GM23338 (cell line): ENCODE results near the gene FASN. TPM values are rescaled to one million over a fixed set of nuclear protein-coding genes. Genes with fewer than 3 reads are reported as not detected.

Source experiments
- ATAC-seq: fragments of 200-7000 bp; cut with Tn5 transposase; 3 replicates; pipeline ENCODE4 v1.9.1; 2020
- DNase-seq: peaks from one replicate; pipeline ENCODE4 v3.0.0-alpha.2; 2015; ENCODE audit warnings: low spot score
- H2AFZ ChIP-seq: fragments of 200-600 bp; sonication (generic); 2 replicates; pipeline ENCODE4 v1.8.0; 2016; ENCODE audit warnings: antibody characterized with exemption, mild to moderate bottlenecking, moderate library complexity
- H3F3A ChIP-seq: fragments of 200-600 bp; sonication (generic); replicated peaks from 2 replicates; pipeline ENCODE4 v1.8.0; 2017; ENCODE audit warnings: antibody characterized with exemption, mixed run types, low read depth
- H3K27ac ChIP-seq: fragments of 200-600 bp; sonication (generic); 2 replicates; pipeline ENCODE4 v1.6.1; 2016; ENCODE audit warnings: low read depth
- H3K27me3 ChIP-seq: fragments of 200-600 bp; sonication (generic); 2 replicates; pipeline ENCODE4 v1.8.0; 2016; ENCODE audit warnings: mild to moderate bottlenecking, mixed run types, moderate library complexity; ENCODE audit not compliant: insufficient read depth
- H3K36me3 ChIP-seq: fragments of 200-600 bp; sonication (generic); 2 replicates; pipeline ENCODE4 v1.8.0; 2016; ENCODE audit warnings: mild to moderate bottlenecking; ENCODE audit not compliant: insufficient read depth
- H3K4me1 ChIP-seq: fragments of 200-600 bp; sonication (generic); 2 replicates; pipeline ENCODE4 v1.8.0; 2016; ENCODE audit warnings: mild to moderate bottlenecking, moderate library complexity; ENCODE audit not compliant: insufficient read depth
- H3K4me2 ChIP-seq: fragments of 200-600 bp; sonication (generic); 2 replicates; pipeline ENCODE4 v1.7.1; 2017; ENCODE audit warnings: mixed run types
- H3K4me3 ChIP-seq: fragments of 200-600 bp; sonication (generic); 2 replicates; pipeline ENCODE4 v1.6.1; 2016; ENCODE audit warnings: mixed run types
- H3K79me2 ChIP-seq: fragments of 200-600 bp; sonication (generic); replicated peaks from 2 replicates; pipeline ENCODE4 v1.8.0; 2017; ENCODE audit warnings: mild to moderate bottlenecking; ENCODE audit not compliant: insufficient read depth
- H3K9me2 ChIP-seq: fragments of 200-600 bp; sonication (generic); 2 replicates; pipeline ENCODE4 v1.8.0; 2017; ENCODE audit not compliant: insufficient read depth
- H4K20me1 ChIP-seq: fragments of 200-600 bp; sonication (generic); replicated peaks from 2 replicates; pipeline ENCODE4 v1.8.0; 2017; ENCODE audit warnings: mild to moderate bottlenecking; ENCODE audit not compliant: insufficient read depth
- H3K27ac Mint-ChIP-seq: 2 replicates; pipeline ENCODE4 v1.8.0; 2020; ENCODE audit warnings: inconsistent platforms, mild to moderate bottlenecking, moderate library complexity, mixed read lengths
- H3K27me3 Mint-ChIP-seq: 3 replicates; pipeline ENCODE4 v1.8.0; 2022; ENCODE audit warnings: low read depth, mild to moderate bottlenecking, moderate library complexity, mixed read lengths, inconsistent platforms; ENCODE audit not compliant: insufficient read depth, poor library complexity
- H3K36me3 Mint-ChIP-seq: 3 replicates; pipeline ENCODE4 v1.8.0; 2021; ENCODE audit warnings: low read depth, mild to moderate bottlenecking, inconsistent platforms, moderate library complexity, mixed read lengths
- H3K4me1 Mint-ChIP-seq: 3 replicates; pipeline ENCODE4 v1.8.0; 2020; ENCODE audit warnings: mild to moderate bottlenecking, inconsistent platforms, mixed read lengths
- H3K4me3 Mint-ChIP-seq: 3 replicates; pipeline ENCODE4 v1.8.0; 2021; ENCODE audit warnings: moderate library complexity, mild to moderate bottlenecking, inconsistent platforms, mixed read lengths
- H3K9me3 Mint-ChIP-seq: 3 replicates; pipeline ENCODE4 v1.8.0; 2020; ENCODE audit warnings: moderate library complexity, mild to moderate bottlenecking, inconsistent platforms, mixed read lengths
- ETS1 ChIP-seq: IDR thresholded peaks from 2 replicates; pipeline ENCODE4 v1.6.1; 2016; ENCODE audit warnings: antibody characterized with exemption
- NANOG ChIP-seq: IDR thresholded peaks from 2 replicates; pipeline ENCODE4 v1.6.1; 2016; ENCODE audit warnings: antibody characterized with exemption, borderline replicate concordance
- POLR2AphosphoS5 ChIP-seq: IDR thresholded peaks from 2 replicates; pipeline ENCODE4 v1.6.1; 2016; ENCODE audit warnings: antibody characterized with exemption, low read depth
- STAT1 ChIP-seq: IDR thresholded peaks from one replicate; pipeline ENCODE4 v1.6.1; 2016; ENCODE audit warnings: antibody characterized with exemption; ENCODE audit not compliant: unreplicated experiment
- ZNF462 ChIP-seq: fragments of 250-450 bp; sonication (Bioruptor Pico); IDR thresholded peaks from 2 replicates; pipeline ENCODE4 v1.5.0; 2020; ENCODE audit warnings: mild to moderate bottlenecking, moderate library complexity
- polyA plus RNA-seq: library from polyadenylated mRNA; unstranded; fragments of >200 nt; fragmentation: Nextera tagmentation; extraction: Ambion mirVana; gene quantifications from 2 replicates; pipeline ENCODE4 v1.2.1, GENCODE V29; 2016
- total RNA-seq: library from RNA; depleted of rRNA; stranded (reverse); fragments of >200 nt; shearing (Covaris generic); gene quantifications from 2 replicates; pipeline ENCODE4 v1.2.3, GENCODE V29; 2014
- TF ChIP-seq, protein P1 (sequence below), 2 experiments: fragments of 200-600 bp in 1 of 2; sonication (generic) in 1 of 2; conservative IDR thresholded peaks; 2 replicates each; pipeline versions ENCODE4 v1.5.1 to v1.6.1; 2016 to 2017; ENCODE audit warnings: antibody characterized with exemption in 2 of 2, low read depth in 2 of 2, mild to moderate bottlenecking in 2 of 2, moderate library complexity in 1 of 2

Gene FASN
- total and polyA plus RNA-seq, 2 experiments from 2014 or later = 120 to 849 TPM

DNA sequence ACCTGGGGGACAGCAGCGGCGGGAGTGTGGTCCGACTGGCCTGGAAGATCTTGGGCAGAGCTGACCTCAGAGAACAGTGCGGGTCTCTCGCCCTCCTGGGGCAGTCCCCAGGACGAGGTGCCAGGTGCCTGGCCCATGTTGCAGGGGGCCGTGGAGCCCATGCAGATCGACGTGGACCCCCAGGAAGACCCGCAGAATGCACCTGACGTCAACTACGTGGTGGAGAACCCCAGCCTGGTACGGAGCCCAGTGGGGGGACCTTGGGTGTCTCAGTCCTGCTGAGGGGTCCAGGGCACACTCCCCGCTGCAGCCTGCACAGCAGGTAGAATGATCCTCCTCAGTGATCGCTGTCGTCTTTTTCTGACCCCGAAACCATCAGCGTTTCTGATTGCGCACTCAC is 44.9 kb downstream of the FASN start (continued):
- TF ChIP-seq ZNF462 (CRISPR knock-in tag) (no peak), ETS1 (no peak), POLR2AphosphoS5 (no peak), NANOG (no peak), STAT1 (no peak)

DNA sequence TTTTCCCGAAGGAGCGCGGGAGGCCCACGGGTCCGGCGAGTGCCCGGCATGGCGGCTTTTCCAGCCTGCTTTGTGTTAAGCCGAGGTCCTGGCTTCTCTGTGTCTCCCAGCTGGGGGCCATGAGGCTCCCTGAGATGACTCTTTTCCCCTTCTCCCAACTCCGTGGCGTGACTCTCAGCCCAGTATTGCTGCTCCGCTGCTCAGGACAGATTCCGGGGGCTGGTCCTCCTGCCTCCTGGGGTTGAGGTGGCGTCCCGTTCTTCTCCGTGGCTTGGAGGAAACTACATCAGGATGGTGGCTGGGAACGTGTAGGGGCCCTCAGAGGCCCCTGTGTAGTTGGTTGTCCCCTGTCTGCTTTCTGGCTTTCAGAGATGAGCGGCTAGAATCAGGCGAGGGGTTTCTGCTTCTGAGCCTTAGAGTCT is 45.4 kb downstream of the FASN start:
- Histone ChIP-seq H2AFZ (no peak overlapping the region), H3K4me3 (peak overlapping the region; percentile 89), H3K27me3 (no peaks in the 10 kb centered on the region), H3K4me2 (peak overlapping the region; percentile 89), H3K27ac (no peak overlapping the region), H3F3A (0 out of 2 replicates have a peak, but pooled peaks cover 6% of the 10 kb centered on the region), H3K36me3 (peaks cover 4% of the 10 kb centered on the region; the same call in 1 of the 2 replicates), H4K20me1 (peaks cover 8% of the 10 kb centered on the region; the same call in 1 of the 2 replicates), H3K9me2 (no peaks in the 10 kb centered on the region), H3K4me1 (no peaks in the 10 kb centered on the region), H3K79me2 (peaks cover 9% of the 10 kb centered on the region; the same call in 1 of the 2 replicates)
- H3K9me3 Mint-ChIP-seq = no peaks in the 10 kb centered on the region
- peaks cover 11% of the 10 kb centered on the region for H3K27me3 Mint-ChIP-seq
- ATAC-seq (no peak), DNase-seq (no peak)
- peak overlapping the region; percentile 86 for H3K4me3 Mint-ChIP-seq
- H3K36me3 Mint-ChIP-seq = peaks cover 19% of the 10 kb centered on the region; the same call in 2 of the 3 replicates
- H3K4me1 Mint-ChIP-seq = no peaks in the 10 kb centered on the region; the same call in 2 of the 3 replicates
- no peak overlapping the region for H3K27ac Mint-ChIP-seq
- TF ChIP-seq, protein P1, sequence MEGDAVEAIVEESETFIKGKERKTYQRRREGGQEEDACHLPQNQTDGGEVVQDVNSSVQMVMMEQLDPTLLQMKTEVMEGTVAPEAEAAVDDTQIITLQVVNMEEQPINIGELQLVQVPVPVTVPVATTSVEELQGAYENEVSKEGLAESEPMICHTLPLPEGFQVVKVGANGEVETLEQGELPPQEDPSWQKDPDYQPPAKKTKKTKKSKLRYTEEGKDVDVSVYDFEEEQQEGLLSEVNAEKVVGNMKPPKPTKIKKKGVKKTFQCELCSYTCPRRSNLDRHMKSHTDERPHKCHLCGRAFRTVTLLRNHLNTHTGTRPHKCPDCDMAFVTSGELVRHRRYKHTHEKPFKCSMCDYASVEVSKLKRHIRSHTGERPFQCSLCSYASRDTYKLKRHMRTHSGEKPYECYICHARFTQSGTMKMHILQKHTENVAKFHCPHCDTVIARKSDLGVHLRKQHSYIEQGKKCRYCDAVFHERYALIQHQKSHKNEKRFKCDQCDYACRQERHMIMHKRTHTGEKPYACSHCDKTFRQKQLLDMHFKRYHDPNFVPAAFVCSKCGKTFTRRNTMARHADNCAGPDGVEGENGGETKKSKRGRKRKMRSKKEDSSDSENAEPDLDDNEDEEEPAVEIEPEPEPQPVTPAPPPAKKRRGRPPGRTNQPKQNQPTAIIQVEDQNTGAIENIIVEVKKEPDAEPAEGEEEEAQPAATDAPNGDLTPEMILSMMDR (conservative IDR thresholded peaks at IDR 0.05; ENCODE audit: low read depth in 2 of 2) = no peak
- no peak for TF ChIP-seq POLR2AphosphoS5
- no peak for TF ChIP-seq ZNF462 (CRISPR knock-in tag)
- TF ChIP-seq NANOG = no peak
